Measurements from ENCODE around the gene AK3.
"Not testable (repeated sequence)": the region's sequence is repeated elsewhere in the genome, so short reads cannot be mapped to it uniquely, and the experiment has no call there.

The AK3 gene

DNA sequence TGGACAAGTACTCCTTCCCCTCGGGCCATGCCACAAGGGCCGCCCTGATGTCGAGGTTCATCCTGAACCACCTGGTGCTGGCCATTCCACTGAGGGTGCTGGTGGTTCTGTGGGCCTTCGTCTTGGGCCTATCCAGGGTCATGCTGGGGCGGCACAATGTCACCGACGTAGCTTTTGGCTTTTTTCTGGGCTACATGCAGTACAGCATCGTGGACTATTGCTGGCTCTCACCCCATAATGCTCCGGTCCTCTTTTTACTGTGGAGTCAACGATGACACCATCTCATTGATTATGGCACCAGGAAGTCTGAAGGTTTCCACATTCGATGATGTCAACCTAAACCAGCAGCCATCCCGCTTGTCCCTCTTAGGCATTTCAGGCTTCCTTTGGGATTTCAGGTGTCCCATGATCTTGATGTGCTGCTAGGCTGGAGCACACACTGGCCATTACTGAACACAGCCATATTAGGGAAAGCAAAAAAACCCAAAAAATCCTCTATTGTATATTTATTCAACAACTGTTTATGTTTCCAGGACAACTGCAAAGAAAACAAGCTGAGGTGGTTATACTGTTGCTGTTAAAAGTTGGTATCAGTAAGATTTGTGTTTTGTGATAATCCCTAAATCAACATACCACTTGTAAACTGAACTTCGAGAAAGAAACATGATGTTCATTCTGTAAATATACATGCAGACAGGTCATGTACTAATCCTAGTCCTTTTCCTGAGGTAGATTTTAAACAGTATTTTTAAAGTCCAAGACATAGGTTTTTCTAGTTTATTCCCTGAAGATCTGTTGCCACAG, 77.8 kb downstream of the AK3 start:
- no peak for DNase-seq

- peak; percentile 67 to 75 for DNase-seq
Observed at GRCh38 chr9:4662108-4662988, 78.7 kb downstream of the AK3 start, which contains the start of gene PLPP6. TSS of gene PLPP6 (plus strand) at chr9:4662294. CDS start at chr9:4662376, 82 bp downstream.

- DNase-seq: peak in 1 of 2 donors; percentile 12
Observed at GRCh38 chr9:4661611-4662010, 79.4 kb downstream of the AK3 start.

- no peak for DNase-seq
Observed at GRCh38 chr9:4661165-4661564, 79.8 kb downstream of the AK3 start.

GRCh38 chr9:4660665-4661064, 80.3 kb downstream of the AK3 start:
- DNase-seq: not testable (repeated sequence)

All from activated CD4-positive, alpha-beta T cell treated with anti-CD3 and anti-CD28 coated beads for 4 hours (primary cell).